Measurements from ENCODE around the gene BCAS4.

Gene BCAS4

GRCh38 chr20:50834599-50835005 is 39.7 kb downstream of the BCAS4 start:
- Mint-ChIP-seq H3K27me3 (no peaks in the 10 kb centered on the region), H3K4me1 (peaks cover 2% of the 10 kb centered on the region), H3K27ac (no peak overlapping the region), H3K9me3 (no peaks in the 10 kb centered on the region), H3K36me3 (peaks cover 3% of the 10 kb centered on the region), H3K4me3 (no peak overlapping the region)
- no peak for DNase-seq
- CTCF ChIA-PET: interaction anchor here (0.6 kb wide), 1 partner anchor 41 kb away, joined by 3 read pairs; no protein-coding TSS in a partner anchor

DNA sequence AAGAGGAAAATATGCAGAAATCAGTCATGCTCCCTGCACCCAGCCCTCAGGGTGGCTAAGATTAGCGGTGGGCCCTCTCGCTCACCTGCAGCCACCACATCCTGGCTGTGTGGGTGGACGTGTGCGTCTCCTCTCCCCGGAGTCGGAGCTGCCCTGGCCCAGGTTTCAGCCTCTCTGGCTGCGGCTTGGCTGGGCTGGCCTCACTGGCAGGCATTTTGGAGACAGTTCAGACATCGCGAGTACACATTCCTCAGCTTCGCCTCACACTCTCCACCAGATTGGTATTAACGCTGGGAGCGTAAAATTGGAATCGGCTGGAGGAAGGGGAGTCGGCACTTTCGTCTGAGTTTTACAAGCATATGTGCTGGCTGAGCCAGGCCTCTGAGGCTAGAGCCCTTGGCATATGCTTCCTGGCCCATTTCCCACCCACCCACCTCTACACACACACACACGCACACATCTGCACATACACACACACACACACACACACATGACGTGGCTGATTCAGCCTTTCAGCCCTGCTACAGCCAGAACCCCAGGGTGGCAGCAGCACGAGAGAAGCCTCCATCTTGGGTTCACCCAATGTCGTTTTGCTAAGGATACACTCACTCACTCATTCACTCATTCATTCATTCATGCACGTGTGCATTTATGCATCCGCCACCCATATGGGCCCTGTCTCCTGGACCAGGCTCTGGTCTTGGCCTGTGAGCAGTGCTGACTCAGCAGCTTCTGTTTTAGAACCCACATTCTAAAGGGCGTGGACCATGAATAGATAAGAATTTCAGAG is 42.9 kb downstream of the BCAS4 start:
- Mint-ChIP-seq H3K4me3 (no peak overlapping the region), H3K4me1 (peaks cover 2% of the 10 kb centered on the region), H3K27me3 (no peaks in the 10 kb centered on the region), H3K9me3 (no peaks in the 10 kb centered on the region), H3K36me3 (no peaks in the 10 kb centered on the region), H3K27ac (no peak overlapping the region)
- no peak for DNase-seq
- CTCF ChIA-PET: no interaction called here

DNA sequence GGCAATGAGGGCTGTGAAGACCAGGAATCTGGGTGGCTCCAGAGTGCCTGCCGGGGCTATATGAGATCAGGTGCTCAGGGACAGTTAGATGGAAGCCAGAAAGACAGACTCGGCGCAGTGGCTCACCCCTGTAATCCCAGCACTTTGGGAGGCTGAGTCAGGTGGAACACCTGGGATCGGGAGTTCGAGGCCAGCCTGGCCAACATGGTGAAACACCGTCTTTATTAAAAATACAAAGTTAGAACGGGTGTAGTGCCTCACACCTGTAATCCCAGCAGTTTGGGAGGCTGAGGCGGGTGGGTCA is 43.4 kb downstream of the BCAS4 start:
- Mint-ChIP-seq H3K27ac (no peak overlapping the region), H3K9me3 (no peaks in the 10 kb centered on the region), H3K27me3 (no peaks in the 10 kb centered on the region), H3K4me3 (no peak overlapping the region), H3K36me3 (no peaks in the 10 kb centered on the region), H3K4me1 (peaks cover 2% of the 10 kb centered on the region)
- DNase-seq: no peak
- CTCF ChIA-PET: no interaction called here

DNA sequence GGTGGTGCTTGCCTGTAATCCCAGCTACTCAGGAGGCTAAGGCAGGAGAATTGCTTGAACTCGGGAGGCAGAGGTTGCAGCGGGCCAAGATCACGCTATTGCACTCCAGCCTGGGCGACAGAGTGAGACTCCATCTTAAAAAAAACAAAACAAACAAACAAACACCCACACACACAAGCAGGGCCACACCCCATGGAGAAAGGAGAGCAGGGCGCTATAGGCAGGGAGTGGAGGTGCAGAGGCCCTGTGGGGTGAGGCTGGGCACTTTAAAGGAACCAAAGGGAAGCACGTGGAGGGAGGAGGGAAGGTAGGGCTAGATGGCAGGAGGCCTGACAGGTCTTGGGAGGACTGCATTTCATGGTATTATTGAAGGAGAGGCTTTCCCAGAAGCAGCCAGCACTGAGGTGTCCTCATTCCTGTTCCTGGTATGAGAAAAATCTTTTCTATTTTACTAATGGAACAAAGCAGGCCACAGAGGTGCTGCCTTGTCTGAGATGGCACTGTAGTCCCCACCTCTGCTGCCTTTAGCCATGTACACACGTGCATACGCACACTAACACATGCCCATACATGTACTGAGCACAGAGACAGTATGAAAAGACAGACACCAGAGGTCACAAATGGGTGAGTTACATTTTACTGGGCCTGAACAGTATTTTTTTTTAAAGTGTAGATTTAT is 44.0 kb downstream of the BCAS4 start:
- Mint-ChIP-seq H3K9me3 (no peaks in the 10 kb centered on the region), H3K27me3 (no peaks in the 10 kb centered on the region), H3K36me3 (no peaks in the 10 kb centered on the region), H3K4me1 (peaks cover 2% of the 10 kb centered on the region), H3K4me3 (no peak overlapping the region), H3K27ac (no peak overlapping the region)
- DNase-seq: no peak
- CTCF ChIA-PET: no interaction called here

DNA sequence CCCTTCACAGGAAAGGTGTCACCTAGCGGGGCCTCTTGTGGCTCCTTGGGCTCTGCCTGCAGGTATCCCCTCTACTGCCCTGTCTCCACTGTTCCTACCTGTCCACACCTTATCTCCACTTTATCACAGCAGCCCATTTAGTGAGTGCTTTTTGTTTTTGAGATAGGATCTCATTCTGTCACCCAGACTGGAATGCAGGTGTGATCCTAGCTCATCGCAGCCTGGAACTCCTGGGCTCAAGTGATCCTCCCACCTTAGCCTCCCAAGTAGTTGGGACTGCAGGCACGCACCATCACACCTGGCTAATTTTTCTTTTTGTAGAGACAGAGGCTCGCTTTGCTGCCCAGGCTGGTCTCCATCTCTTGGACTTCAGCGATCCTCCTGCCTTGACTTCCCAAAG is 48.0 kb downstream of the BCAS4 start:
- Mint-ChIP-seq H3K27me3 (no peaks in the 10 kb centered on the region), H3K4me1 (peaks cover 13% of the 10 kb centered on the region), H3K36me3 (no peaks in the 10 kb centered on the region), H3K4me3 (no peak overlapping the region), H3K27ac (no peak overlapping the region), H3K9me3 (no peaks in the 10 kb centered on the region)
- CTCF ChIA-PET: interaction anchor here (1.6 kb wide), 1 partner anchor 48 kb away, joined by 4 read pairs; the partner anchor contains the start of gene BCAS4
- DNase-seq: no peak

GRCh38 chr20:50843331-50844276 is 48.7 kb downstream of the BCAS4 start:
- CTCF ChIA-PET: interaction anchor here (1.6 kb wide), 1 partner anchor 49 kb away, joined by 4 read pairs; the partner anchor contains the start of gene BCAS4
- Mint-ChIP-seq H3K9me3 (no peaks in the 10 kb centered on the region), H3K36me3 (no peaks in the 10 kb centered on the region), H3K4me3 (no peak overlapping the region), H3K27ac (peak overlapping the region; percentile 49), H3K4me1 (peaks cover 13% of the 10 kb centered on the region), H3K27me3 (no peaks in the 10 kb centered on the region)
- no peak for DNase-seq

DNA sequence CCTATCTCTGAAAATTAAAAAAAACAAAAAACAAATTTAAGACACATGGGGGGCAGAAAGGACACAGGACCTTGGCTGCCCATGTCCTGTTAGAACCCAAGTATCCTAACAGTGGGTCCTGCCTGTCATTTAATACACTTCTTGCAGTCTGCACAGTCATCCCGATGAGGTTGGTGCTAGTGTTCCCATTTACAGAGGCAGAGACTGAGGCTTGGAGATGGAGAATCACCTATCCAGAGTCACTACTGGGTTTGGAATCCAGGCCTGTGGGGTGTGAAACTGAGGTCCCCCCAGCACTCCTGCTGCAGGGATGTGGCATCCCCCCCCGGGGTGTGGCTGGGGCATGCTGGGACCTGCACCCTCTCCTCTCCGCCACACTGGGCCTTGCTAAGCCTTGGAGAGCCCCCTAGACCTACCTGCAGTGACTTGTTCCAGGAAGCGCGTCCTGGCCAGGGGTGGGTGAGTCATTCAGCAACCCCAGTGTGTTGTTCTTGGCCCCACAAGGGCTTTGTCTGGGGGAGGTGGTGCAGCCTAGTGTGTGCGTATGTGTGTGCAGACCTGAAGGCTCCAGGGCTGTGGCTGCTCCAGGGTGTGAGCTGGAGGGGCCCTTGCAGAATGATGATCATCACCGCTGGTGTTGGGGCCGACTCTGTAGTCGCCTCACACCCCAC is 49.7 kb downstream of the BCAS4 start:
- DNase-seq: peak; percentile 55
- no peak overlapping the region for H3K4me3 Mint-ChIP-seq
- no peaks in the 10 kb centered on the region for H3K36me3 Mint-ChIP-seq
- CTCF ChIA-PET: no interaction called here
- H3K27ac Mint-ChIP-seq: peak overlapping the region; percentile 49
- H3K27me3 Mint-ChIP-seq: no peaks in the 10 kb centered on the region
- H3K4me1 Mint-ChIP-seq: peaks cover 11% of the 10 kb centered on the region
- no peaks in the 10 kb centered on the region for H3K9me3 Mint-ChIP-seq

DNA sequence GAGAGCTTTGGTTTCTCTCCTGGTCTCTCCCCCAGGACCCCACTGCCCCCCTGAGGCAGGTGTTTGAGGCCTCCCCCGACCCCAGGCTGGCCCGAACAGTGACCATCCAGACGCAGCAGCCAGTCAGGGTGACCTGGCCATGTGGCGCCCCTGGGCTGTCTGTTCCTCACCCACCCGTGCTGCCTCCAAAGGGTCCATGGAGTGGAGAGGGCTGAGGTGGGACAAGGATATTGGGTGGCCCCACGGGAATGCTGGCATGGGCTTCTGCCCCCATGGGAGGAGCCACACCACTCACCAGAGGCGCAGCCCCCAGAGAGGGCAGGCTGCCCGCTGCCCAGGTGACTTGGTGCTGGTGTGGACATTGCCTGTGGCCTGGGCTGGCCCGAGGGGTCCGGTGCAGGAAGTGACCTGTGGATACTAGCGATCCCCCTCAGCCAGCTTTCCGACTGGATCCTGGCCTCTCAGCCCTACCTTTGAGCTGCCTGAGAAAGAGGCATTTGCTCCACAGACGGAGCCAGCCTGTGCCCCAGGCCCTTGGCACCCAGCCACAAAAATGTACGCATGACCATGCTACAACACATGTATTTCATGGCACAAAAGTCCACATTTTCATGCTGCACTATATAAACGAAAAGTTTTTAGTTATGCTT is 50.8 kb downstream of the BCAS4 start:
- CTCF ChIA-PET: no interaction called here
- no peaks in the 10 kb centered on the region for H3K9me3 Mint-ChIP-seq
- no peaks in the 10 kb centered on the region for H3K36me3 Mint-ChIP-seq
- no peak overlapping the region for H3K4me3 Mint-ChIP-seq
- no peak overlapping the region for H3K27ac Mint-ChIP-seq
- H3K4me1 Mint-ChIP-seq: peaks cover 11% of the 10 kb centered on the region
- no peak for DNase-seq
- H3K27me3 Mint-ChIP-seq: no peaks in the 10 kb centered on the region

GRCh38 chr20:50848341-50848808 is 53.5 kb downstream of the BCAS4 start:
- Mint-ChIP-seq H3K36me3 (no peaks in the 10 kb centered on the region), H3K4me1 (peaks cover 11% of the 10 kb centered on the region), H3K27me3 (no peaks in the 10 kb centered on the region), H3K9me3 (no peaks in the 10 kb centered on the region), H3K27ac (no peak overlapping the region), H3K4me3 (no peak overlapping the region)
- DNase-seq: no peak
- CTCF ChIA-PET: interaction anchor here (0.9 to 1.3 kb wide), 2 partner anchors 54 to 81 kb away, joined by 4 to 6 read pairs; partner anchors contain the start of gene BCAS4

- no peaks in the 10 kb centered on the region for H3K36me3 Mint-ChIP-seq
These were observed 54.2 kb downstream of the BCAS4 start for GRCh38 chr20:50848846-50849673.

GRCh38 chr20:50850721-50851286 is 55.9 kb downstream of the BCAS4 start:
- no peaks in the 10 kb centered on the region for H3K9me3 Mint-ChIP-seq
- no peaks in the 10 kb centered on the region for H3K4me1 Mint-ChIP-seq
- DNase-seq: no peak
- H3K4me3 Mint-ChIP-seq: no peak overlapping the region
- no peaks in the 10 kb centered on the region for H3K36me3 Mint-ChIP-seq
- no peak overlapping the region for H3K27ac Mint-ChIP-seq
- CTCF ChIA-PET: interaction anchor here (0.6 kb wide), 1 partner anchor 44 kb away, joined by 3 read pairs; no protein-coding TSS in a partner anchor
- H3K27me3 Mint-ChIP-seq: no peaks in the 10 kb centered on the region

More at GRCh38 chr20:50848846-50849673, 54.2 kb downstream of the BCAS4 start:
- no peak for DNase-seq
- no peak overlapping the region for H3K4me3 Mint-ChIP-seq
- peaks cover 11% of the 10 kb centered on the region for H3K4me1 Mint-ChIP-seq
- CTCF ChIA-PET: interaction anchor here (0.9 to 1.3 kb wide), 2 partner anchors 54 to 80 kb away, joined by 4 to 6 read pairs; partner anchors contain the start of gene BCAS4
- H3K27ac Mint-ChIP-seq: no peak overlapping the region
- H3K27me3 Mint-ChIP-seq: no peaks in the 10 kb centered on the region
- no peaks in the 10 kb centered on the region for H3K9me3 Mint-ChIP-seq

DNA sequence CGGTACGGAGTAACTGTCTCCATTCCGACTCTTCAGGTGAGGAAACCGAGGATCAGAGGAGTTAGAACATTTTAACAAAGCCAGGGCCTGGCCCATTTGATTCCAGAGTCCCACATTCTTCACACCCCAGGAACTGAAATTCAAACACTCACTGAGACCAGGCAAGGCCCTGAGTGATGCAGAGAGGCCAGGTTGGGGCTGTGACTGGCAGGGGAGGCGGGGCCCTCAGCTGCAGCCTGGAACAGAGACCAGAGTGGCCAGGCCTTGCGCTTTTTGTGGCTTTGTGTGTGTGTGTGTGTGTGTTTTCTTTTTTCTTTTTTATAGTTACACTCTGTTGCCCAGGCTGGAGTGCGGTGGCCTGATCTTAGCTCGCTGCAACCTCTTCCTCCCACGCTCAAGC is 57.2 kb downstream of the BCAS4 start:
- Mint-ChIP-seq H3K4me1 (no peaks in the 10 kb centered on the region), H3K27me3 (no peaks in the 10 kb centered on the region), H3K27ac (no peak overlapping the region), H3K9me3 (no peaks in the 10 kb centered on the region), H3K4me3 (no peak overlapping the region), H3K36me3 (no peaks in the 10 kb centered on the region)
- DNase-seq: no peak
- CTCF ChIA-PET: no interaction called here

Measured in activated naive CD4-positive, alpha-beta T cell treated with anti-CD3 and anti-CD28 coated beads, Interleukin-2, amount 10 ng/mL, durations not matched to agents 7 days and 5 days (primary cell).